Ecto neural progenitor cell (in vitro differentiated cells): ENCODE measurements around the gene SH3BP5L.
A peak's percentile ranks its signal among the peaks of the same experiment; 100 is the strongest.

Experiments used
- DNase-seq: peaks from one replicate; pipeline ENCODE4 v3.0.0-alpha.2; 2018; ENCODE audit warnings: low spot score

Gene SH3BP5L

DNA sequence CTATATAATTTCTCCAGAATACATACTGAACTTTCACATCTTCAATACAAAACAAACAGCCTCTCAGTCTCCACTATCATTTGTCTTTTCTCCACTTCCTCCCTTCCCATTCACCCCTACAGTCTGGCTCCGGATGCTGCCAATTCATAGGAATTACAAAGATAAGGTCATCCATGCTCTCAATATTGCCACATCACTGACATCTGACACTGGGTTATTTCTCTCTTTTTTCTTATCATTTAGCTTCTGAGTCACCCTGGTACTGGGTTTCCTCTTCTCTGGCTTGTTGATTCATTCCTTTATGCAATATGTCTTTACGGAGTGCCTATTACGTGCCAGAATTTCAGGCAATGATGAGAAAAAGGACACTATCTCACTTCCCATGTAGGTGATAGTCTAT is 3.1 kb upstream of the SH3BP5L start:
- DNase-seq, result no peak

DNA sequence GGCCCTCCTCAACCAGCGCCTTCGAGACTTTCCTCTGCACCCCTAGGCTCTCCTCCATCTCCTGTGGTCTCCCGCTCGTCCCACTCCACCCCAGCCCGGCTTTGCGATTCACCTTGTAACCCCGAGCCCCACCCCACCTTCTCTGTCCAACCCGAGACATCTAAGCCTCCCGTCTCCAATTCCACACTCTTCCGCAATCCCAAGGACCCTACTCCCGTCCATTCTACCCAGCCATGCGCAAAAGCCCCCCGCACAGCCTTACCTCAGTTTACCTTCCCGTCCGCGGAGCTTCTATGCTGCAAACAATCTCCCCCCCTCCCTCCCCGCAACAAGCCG is 174 bp downstream of the SH3BP5L start:
- no peak for DNase-seq

DNA sequence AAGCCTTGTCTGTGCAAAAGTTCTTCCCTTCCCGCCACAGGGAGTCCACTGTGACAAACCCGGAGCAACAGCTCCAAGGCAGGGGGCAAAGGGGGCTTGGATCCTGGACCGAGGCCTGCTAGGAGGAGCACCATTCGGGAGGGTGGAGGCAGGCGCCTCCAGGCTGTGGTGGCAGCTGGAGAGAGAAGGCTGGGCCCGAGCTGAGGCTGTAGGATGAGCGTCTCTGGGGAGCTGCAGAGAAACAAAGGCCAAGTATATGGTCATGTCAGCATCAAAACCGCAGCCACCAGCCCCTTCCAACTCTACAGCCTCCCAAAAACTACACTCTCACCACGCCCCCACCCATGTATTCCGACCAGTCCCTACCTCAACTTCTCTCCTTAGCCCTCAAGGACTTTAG is 579 bp downstream of the SH3BP5L start:
- no peak for DNase-seq

DNA sequence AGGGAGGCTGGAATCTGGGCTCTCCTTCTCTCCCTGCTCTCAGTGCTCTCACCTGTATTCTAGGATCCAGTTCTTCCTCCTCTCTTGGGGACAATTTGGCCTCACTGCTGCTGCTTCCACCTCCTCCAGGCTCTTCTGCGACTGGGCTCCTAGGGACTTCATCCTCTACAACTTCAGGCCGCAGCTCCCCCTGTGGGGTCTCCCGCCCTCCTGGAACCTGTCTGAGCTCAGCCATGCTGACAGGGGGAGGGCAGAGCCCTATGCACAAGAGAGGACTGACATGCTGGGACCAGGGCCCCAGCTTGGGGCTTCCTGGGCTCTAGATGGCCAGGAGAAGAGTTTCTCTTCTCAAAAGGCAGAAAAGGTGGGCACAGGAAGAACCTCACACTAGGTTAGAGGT is 1.0 kb downstream of the SH3BP5L start:
- no peak for DNase-seq

DNA sequence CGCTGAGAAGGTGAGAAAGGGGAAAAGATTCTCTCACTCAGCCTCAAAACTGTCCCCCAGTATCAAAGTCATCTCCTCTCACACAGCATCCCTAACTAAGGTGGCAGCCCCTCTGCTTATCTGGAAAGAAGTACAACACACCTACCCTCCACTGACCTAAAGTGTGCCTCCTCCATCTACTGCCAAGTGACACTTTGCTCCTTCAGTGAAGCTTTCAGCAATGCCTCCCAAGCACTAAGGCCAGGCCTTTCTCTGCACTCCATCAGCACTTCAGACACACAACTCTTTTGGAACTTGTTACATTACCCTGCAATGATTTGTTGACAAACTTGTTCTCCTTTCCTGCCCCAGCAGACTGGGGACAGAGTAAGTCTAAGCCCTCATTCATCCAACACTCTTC is 1.4 kb downstream of the SH3BP5L start:
- DNase-seq, result no peak

DNA sequence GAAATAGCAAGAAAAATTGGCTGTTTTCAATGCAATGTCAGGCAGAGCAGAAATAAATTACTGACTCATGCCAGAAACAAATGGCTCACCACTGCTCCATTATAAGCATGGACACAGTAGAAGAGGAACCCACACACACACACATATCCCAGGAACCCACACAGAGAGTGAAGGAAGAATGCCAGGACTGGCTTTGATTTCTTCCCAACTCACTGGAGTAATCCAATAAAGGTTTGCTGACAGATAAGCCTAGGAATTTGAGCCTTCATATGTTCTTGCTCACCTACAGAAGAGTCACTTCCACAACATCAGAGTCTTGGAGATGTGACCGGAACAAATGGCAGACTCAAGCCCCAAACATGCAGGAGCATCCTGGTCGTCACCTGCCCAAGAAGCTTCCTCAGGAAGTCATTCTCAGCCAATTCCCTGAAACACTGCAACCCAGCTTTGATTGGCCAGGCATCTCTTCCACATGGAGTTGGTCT is 2.2 kb downstream of the SH3BP5L start:
- DNase-seq, result no peak

DNA sequence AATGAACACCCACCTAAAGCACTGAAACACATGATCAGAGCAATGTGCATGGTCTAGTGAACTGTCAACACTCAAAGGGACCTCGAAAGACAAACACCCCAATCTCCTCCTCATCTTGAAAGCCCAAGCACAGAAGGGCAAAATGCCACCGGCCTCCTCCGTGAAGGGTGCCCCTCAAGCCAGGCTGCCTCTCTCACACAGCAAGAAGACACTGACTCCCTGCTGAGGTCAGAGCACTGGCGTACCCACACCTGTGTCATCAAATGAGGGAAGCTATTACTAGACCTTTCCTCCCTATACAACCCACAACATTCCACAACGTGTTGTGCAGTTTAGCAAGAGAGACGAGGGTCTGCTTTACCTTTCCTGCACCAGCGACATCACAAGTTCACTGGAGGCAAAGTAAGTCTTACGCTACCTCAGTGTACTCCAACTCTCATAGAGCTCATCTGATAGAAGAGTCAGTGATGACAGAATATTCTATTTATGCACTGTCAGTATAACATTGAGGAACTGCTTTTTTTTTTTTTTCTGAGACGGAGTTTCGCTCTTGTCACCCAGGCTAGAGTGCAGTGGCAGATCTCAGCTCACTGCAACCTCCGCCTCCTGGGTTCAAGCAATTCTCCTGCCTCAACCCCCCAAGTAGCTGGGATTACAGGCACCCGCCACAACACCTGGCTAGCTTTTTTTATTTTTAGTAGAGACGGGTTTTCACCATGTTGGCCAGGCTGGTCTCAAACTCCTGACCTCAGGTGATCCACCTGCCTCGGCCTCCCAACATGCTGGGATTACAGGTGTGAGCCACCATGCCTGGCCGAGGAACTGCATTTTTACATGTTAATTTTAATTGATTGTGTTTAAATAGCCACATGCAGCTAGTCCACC is 3.3 kb downstream of the SH3BP5L start:
- DNase-seq, result peak; percentile 3

DNA sequence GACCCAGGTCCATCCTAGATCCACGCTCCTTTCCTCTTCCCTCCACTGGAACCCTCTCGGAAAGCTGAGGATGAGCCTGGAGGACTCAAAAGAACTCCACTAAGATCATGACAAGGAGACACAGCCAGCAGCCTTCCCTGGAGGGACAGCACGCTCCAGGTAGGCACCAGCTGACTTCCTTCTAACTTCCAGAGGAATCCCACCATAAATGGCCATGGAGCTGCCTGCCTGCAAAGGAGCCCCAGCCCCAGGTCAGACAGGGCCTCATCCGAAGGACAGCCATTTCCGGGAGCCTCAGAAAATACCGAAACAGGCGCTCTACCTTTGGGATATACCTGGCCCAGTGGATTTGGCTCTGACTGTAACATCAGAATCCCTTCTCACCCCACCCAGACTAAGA is 4.1 kb downstream of the SH3BP5L start:
- peak; percentile 18 for DNase-seq

DNA sequence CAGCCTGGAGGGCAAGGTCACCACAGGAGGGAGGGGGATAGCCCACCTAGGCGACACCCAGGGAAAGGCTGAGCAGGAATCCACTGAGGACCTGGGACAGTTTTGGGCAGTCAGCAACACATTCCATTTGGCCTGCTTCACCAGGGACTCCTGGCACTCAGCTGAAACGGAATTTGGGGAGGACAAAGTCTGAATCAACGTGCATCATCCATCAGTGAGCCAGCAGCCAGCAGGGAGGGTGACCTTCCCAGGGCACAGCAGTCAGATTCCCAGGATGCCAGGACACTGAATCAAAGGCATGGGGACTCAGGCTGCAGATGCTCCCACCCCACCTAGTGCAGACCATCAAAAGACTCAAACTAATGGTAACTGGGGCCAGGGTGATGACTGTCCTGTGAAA is 4.6 kb downstream of the SH3BP5L start:
- DNase-seq, result peak; percentile 15

DNA sequence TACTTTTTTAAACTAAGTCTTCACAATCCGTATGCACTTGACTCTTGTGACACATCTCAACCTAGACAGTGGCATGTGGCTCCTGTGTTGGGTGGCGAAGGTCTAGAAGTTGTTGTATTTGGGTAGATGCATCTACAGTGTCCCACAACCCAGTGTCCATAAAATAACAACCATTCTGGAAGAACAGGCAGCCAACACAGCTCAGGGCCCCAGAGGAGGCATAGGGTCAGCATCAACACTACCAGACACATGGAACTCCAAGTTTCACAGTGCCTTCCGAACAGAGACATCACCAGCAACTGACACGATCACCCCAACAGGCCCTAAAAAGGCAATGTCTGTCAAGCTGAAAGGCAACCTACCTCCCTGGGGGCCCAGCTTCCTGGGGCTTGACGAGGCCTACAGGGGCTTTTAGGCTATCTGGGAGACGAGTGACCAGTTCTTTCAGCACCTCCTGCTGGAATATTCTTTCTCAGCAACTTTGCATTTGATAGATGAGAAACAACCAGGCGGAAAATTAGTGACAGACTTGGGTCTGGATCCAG is 5.6 kb downstream of the SH3BP5L start:
- no peak for DNase-seq

DNA sequence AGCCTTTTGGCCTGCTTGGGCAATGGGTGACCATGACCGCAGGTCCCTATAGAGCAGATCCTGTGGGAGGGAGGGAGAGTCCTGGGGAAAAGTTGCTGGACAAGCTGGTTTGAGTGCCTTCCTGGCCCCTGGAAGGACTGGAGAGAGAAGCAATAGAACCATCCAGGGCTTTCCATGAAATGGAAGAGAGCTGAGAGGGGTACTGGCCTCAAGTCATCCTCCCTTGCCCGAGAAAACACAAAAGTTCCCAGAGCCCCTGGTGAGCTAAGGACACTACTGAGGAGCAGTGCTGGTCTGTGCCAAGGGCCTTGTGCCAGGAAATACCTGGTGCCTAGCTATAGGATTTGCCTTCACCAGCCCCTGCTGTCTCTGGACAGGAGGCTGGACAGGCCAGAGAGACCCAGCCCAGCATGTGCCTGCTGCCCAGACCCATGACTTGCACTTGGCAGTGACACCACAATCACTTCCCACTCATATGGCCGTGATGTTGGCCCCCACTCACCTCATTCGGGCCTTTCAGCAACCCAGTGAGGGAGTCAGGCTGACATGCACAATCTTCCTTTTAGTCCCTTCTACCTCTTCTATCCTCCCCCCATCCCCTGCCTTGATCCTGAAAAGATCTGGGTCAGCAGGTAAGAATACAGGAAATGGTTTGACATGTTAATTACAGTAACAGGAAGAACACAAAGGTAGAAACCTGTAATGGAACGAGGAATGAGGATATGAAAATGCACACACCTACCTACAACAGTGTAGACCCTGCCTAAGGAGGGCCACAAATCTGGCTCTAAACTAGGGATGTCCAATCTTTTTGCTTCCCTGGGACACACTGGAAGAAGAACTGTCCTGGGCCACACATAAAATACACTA is 7.0 kb downstream of the SH3BP5L start:
- DNase-seq, result no peak

DNA sequence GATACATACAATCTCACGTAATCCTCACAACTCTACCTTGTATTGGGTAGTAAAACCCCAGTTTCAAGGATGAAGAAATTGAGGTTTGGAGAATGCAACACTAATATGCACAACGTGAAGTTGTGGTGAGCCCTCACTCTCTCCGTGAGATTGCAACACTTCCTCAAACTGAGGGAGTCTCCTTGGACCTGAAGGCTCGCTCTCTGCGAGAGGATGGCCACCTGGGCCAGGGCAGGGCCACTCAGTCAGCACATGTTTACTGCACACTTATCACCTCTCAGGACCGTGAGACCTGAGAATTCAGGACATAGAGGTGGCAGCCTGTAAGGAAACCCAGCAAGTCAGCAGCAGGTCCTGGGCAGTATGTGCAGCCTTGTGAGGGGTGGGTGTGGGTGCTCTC is 8.7 kb downstream of the SH3BP5L start:
- DNase-seq, result no peak

DNA sequence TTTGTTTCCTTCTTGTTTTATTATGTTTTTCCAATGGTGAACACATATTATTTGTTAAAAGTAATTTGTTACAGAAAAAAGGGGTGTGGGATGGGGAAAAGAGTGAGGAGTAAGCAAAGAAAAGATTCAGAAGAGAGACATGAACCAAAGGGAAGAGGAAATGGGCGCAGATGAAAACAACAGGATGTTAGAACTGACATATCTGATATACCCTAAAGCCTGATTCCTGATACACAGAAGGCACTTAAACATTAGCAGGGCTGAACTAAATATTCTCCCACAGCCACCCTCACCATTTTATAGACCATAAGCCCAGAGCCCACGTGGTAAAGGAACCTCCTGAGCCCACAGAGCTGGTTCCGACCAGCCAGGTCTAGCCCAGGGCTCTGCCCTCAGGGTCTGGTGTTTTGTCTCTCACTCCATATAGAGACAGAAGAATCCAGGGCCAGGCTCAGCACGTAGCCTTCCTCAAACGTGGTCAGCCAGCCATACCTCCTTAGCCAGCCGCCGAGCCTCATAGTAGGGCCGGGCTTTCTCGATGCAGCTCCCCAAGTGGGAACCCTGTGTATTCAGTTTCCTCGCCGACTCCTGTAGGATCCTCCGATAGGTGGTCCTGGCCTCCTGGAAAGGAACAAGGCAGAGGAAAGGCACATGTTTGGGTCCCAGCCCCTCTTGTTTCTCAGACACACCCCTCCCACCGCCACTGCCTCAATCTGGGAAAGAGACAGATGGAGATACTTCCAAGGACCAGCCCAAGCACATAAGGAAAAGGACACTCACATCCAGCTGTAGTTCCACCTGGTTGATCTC is 9.5 kb downstream of the SH3BP5L start:
- DNase-seq, result no peak

DNA sequence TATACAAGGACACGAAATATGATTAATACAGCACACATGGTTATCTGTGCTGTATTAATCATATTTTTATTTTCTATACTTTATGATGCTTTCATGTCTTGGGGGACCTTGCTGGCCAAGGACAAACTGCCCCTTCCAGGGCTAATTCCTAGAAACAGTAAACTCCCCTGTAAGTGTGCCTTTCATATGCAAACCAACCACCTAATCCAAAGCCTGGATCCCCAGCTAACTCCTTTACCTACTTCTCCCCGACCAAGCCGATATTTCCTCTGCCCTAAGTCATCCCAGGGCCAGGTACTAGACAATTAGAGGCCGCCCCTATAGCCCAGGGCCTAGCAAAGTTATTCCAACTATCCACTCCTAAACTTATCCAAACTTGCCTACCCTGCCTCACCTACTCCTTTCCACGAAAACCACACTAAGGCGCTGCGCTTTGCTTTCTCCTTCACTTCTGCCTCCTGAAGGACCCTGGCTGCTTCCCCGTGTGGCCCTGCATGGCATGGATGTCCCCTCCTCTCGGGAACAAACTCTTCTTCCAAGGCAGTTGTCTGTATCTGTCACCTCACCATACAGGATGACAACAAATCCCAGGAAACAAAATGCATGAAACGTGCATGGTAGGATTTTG is 10.2 kb downstream of the SH3BP5L start:
- no peak for DNase-seq

DNA sequence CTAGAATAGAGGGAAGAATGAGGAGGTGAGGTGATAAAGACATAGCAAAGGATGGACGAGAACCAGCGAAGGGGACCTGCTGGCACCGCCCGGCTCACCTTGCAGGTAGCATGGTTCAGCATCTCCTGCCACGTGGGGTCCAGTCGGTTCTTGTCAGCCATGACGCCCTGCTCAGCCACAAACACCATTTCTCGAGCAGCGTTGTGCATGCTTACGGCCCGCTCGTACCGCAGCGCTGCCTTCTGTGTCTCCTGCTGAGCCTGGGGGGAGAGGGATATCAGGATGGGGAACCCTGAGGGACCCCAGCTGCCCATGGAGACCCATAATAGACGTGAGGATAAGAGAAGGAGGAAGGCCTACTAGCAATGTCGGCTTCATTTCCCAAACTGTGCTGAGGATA is 11.4 kb downstream of the SH3BP5L start:
- no peak for DNase-seq

DNA sequence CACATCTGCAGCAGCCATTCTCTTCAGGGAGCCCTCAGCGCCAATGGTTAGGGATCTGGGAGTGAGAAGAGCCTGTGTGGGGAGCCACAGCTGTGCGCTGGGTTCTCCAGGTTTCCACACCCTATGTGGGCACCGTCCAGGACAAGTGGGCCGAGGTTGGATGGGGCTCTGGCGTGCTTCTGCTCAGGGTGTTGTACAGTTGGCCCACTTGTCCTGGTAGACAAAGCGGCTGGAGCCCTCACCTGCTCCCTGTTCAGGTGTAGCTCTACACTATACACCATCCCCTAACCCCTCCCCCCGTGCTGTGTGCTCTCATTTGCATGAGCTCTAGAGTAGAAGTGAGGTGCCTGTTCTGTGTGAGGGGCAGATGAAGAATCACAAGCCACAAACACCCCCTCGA is 12.2 kb downstream of the SH3BP5L start:
- no peak for DNase-seq

DNA sequence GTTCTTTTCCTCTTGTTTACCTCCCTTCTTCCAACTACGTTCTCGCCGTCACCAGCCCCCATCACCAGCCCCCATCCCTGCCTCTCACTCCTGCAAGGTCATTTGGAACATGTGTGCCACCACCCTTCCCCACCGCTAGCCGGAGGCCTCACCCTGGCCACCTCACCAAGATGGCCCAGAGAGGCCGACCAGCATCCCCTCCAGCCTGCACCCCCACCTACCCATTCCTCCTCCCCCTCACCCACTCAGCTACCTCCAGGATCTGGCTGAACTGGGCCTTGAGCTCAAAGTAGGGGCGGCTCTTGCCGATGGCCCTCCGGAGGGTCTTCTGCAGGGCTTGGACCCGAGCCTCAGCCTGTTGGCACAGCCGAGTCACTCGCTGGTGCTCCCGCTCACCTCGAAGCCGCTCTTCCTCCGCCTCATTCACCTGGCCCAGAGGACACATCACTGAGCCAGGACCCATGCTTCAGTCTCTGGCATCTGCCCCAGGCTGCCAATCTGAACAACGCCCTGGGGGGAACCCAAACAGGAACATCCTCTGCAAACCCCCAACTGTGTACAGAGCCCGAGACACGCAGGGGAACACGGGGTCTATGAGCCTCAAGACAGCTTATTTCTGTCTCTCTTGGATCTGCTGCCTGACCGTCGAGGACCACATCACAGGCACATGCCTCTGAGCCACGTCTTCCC is 12.8 kb downstream of the SH3BP5L start:
- no peak for DNase-seq

DNA sequence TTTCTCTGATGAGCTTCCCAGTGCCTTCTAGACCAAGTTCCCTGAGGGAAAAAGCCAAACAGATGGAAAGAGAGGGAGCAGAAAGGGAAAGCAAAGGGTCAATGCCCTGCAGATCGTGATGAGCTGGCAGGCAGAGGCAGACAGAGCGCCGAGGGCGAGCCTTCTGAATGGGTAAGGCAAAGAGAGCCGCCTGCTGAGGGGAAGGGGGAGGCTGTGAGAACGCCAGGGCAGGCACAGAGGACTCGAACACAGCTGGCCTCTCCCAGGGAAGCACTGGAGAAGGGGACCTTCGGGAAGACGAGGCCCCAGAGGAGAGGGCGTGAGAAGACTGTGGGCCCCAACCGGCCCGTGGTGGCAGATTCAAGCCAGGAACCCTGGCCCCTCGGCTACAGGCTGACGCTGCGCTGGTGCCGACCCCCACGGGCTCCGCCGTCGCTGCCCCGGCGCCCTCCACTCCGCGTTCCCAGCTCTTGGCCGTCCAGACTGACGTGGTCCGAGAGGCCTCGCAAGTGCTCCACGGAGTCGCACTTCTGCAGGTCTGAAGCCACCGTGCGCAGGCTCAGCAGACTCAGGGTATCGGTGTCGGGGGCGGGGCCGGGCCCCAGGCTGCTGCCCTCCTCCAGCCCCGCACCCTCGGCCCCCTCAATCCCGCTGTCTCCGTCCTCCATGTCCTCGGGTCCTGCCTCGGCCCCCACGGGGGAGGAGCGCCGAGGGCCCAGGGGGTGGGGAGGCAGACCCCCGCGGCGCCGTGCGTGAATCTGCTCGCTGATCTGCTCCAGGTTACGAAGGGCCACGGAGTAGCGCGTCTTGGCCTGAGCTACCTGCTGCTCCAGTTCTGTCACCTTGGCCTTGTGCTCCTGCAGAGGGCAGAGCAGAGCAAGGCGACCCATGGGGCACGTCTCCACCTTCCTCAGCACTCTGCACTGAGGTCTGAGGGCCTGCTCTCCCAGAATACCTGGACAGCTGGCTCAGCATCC is 13.9 kb downstream of the SH3BP5L start:
- no peak for DNase-seq

DNA sequence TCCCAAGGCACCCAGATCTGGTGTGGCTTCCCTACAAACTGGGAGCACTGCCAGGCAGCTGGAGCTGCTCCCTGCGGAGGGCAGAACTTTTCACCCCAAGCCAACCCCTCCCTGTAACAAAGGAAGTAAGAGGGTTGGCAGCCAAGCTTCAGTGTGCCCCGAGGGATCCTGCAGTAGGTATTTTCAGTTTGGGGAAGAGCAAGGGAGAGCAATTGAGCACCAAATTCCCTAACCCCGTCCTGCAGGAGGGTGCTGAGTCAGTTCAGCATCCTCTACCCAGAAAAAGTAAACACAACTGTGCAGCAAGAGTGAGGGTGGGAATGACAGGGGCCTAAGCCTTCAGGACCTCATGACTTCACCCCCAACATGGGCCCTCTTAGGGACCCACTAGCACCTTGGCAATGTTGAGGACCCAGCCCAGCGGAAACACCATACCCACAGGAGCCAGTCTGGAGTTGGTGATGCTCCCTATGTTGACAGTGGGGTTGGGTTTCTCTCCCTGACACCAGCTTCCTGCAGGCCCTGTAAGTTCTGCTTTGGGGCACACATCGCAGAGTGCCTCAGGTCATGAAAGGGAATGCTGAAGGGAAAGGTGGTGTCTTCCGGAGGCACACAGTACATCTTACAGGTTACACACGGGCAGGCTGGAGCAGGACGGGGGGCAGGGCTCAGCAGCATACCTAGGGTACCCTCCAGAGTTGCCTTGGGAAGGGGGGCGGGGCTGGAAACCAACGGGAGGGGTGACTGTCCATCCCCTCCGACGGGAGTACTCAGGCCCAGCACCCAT is 14.8 kb downstream of the SH3BP5L start:
- DNase-seq, result no peak
